IMR-90 (cell line): ENCODE results near the gene DOCK4. TPM values are rescaled to one million over a fixed set of nuclear protein-coding genes. Genes with fewer than 3 reads are reported as not detected.

Source experiments
- ATAC-seq: fragments of 200-7000 bp; cut with Tn5 transposase; 2 replicates; pipeline ENCODE4 v1.9.1; 2020; ENCODE audit warnings: low read depth, mild to moderate bottlenecking, moderate library complexity
- BruUV-seq: library from RNA; stranded (reverse); fragments of 400-500 nt; replicated peaks from 2 replicates; lab custom pipeline; 2021; lab: Mats Ljungman, UMichigan
- CTCF ChIA-PET: fragments of 300-600 bp; formaldehyde crosslinking; extraction: SDS; loops from one replicate; lab custom pipeline; 2021; ENCODE audit warnings: antibody characterized with exemption; lab: Yijun Ruan, JAX
- POLR2A ChIA-PET: fragments of 300-600 bp; sonication (Branson Sonifier 250); formaldehyde crosslinking; loops from one replicate; lab custom pipeline; 2022; ENCODE audit warnings: antibody characterized with exemption; ENCODE audit not compliant: unreplicated experiment; lab: Charles Lee
- DNase-seq: peaks from one replicate; pipeline ENCODE4 v3.0.0; 2013
- H2AFZ ChIP-seq: replicated peaks from 2 replicates; pipeline ENCODE3; 2013; ENCODE audit warnings: low read length, mild to moderate bottlenecking; ENCODE audit not compliant: poor library complexity
- H2AK5ac ChIP-seq: 2 replicates; pipeline ENCODE4 v1.6.1; 2013; ENCODE audit warnings: low read depth, low read length, inconsistent platforms
- H2AK9ac ChIP-seq: replicated peaks from 2 replicates; pipeline ENCODE3; 2013; ENCODE audit warnings: mild to moderate bottlenecking, low read depth, low read length, moderate library complexity; ENCODE audit not compliant: poor library complexity
- H2BK120ac ChIP-seq: 2 replicates; pipeline ENCODE4 v1.6.1; 2013; ENCODE audit warnings: low read depth, low read length, inconsistent platforms
- H2BK15ac ChIP-seq: 3 replicates; pipeline ENCODE4 v1.6.1; 2013; ENCODE audit warnings: low read depth, low read length, inconsistent platforms
- H2BK20ac ChIP-seq: 2 replicates; pipeline ENCODE4 v1.6.1; 2013; ENCODE audit warnings: low read depth, mild to moderate bottlenecking, inconsistent platforms, low read length, moderate library complexity
- H2BK5ac ChIP-seq: 2 replicates; pipeline ENCODE4 v1.6.1; 2013; ENCODE audit warnings: mild to moderate bottlenecking, low read depth, low read length, inconsistent platforms; ENCODE audit not compliant: poor library complexity, severe bottlenecking
- H3K14ac ChIP-seq: replicated peaks from 2 replicates; pipeline ENCODE4 v1.6.1; 2013; ENCODE audit warnings: low read depth, low read length, inconsistent platforms
- H3K18ac ChIP-seq: 2 replicates; pipeline ENCODE4 v1.6.1; 2013; ENCODE audit warnings: low read depth, low read length, control low read depth
- H3K23ac ChIP-seq: 2 replicates; pipeline ENCODE4 v1.6.1; 2013; ENCODE audit warnings: low read depth, low read length, inconsistent platforms
- H3K27ac ChIP-seq: 2 replicates; pipeline ENCODE4 v1.5.1; 2013; ENCODE audit warnings: mild to moderate bottlenecking, control low read depth, low read length; ENCODE audit not compliant: insufficient read depth
- H3K27me3 ChIP-seq: 2 replicates; pipeline ENCODE4 v1.6.1; 2013; ENCODE audit warnings: low read length; ENCODE audit not compliant: control insufficient read depth, insufficient read depth
- H3K36me3 ChIP-seq: 2 replicates; pipeline ENCODE4 v1.6.1; 2013; ENCODE audit warnings: low read length, mixed read lengths; ENCODE audit not compliant: control insufficient read depth, insufficient read depth
- H3K4ac ChIP-seq: 2 replicates; pipeline ENCODE4 v1.6.1; 2013; ENCODE audit warnings: low read depth, low read length, inconsistent platforms
- H3K4me1 ChIP-seq: 2 replicates; pipeline ENCODE4 v1.6.1; 2013; ENCODE audit warnings: low read length, mixed read lengths; ENCODE audit not compliant: control insufficient read depth, insufficient read depth
- H3K4me2 ChIP-seq: 2 replicates; pipeline ENCODE4 v1.6.1; 2013; ENCODE audit warnings: low read depth, mild to moderate bottlenecking, control low read depth, low read length, moderate library complexity
- H3K4me3 ChIP-seq: 2 replicates; pipeline ENCODE4 v1.5.1; 2013; ENCODE audit warnings: low read depth, mild to moderate bottlenecking, control low read depth, low read length, moderate library complexity; ENCODE audit not compliant: insufficient read depth
- H3K56ac ChIP-seq: 2 replicates; pipeline ENCODE4 v1.6.1; 2013; ENCODE audit warnings: low read length, inconsistent platforms; ENCODE audit not compliant: insufficient read depth; ENCODE audit errors: extremely low read depth
- H3K79me1 ChIP-seq, 2 experiments: 2 replicates each; pipeline ENCODE4 v1.6.1; 2013; ENCODE audit warnings: low read length in 2 of 2, inconsistent platforms in 1 of 2, low read depth in 1 of 2
- H3K9ac ChIP-seq: 2 replicates; pipeline ENCODE4 v1.6.1; 2013; ENCODE audit warnings: low read depth, low read length, control low read depth
- H3K9me1 ChIP-seq: 2 replicates; pipeline ENCODE4 v1.6.1; 2013; ENCODE audit warnings: low read length, inconsistent platforms; ENCODE audit not compliant: insufficient read depth
- H3K9me3 ChIP-seq: 2 replicates; pipeline ENCODE4 v1.6.1; 2013; ENCODE audit warnings: low read length; ENCODE audit not compliant: control insufficient read depth, insufficient read depth
- H4K20me1 ChIP-seq: 2 replicates; pipeline ENCODE4 v1.6.1; 2013; ENCODE audit warnings: low read length, inconsistent platforms; ENCODE audit not compliant: insufficient read depth
- H4K5ac ChIP-seq: 2 replicates; pipeline ENCODE4 v1.6.1; 2013; ENCODE audit warnings: mild to moderate bottlenecking, low read depth, low read length, control low read depth
- H4K8ac ChIP-seq, 2 experiments: 2 replicates each; pipeline ENCODE4 v1.6.1; 2013; ENCODE audit warnings: low read depth in 2 of 2, low read length in 2 of 2, control low read depth in 1 of 2, inconsistent platforms in 1 of 2
- H4K91ac ChIP-seq: 2 replicates; pipeline ENCODE4 v1.6.1; 2013; ENCODE audit warnings: low read depth, low read length, inconsistent platforms; ENCODE audit not compliant: insufficient read depth
- BHLHE40 ChIP-seq: fragments of 150-350 bp; IDR thresholded peaks from 2 replicates; pipeline ENCODE4 v1.6.1; 2016; ENCODE audit warnings: mild to moderate bottlenecking, low read depth, low read length
- CEBPB ChIP-seq: IDR thresholded peaks from 2 replicates; pipeline ENCODE4 v1.6.1; 2012; ENCODE audit warnings: low read depth, low read length, improper control_type of control experiment
- CHD1 ChIP-seq: IDR thresholded peaks from 2 replicates; pipeline ENCODE4 v1.6.1; 2012; ENCODE audit warnings: low read depth, low read length, improper control_type of control experiment
- CTCF ChIP-seq: conservative IDR thresholded peaks from 2 replicates; pipeline ENCODE4 v1.5.1; 2012; ENCODE audit warnings: mild to moderate bottlenecking, low read depth, low read length, improper control_type of control experiment
- ELK1 ChIP-seq: fragments of 150-350 bp; IDR thresholded peaks from 2 replicates; pipeline ENCODE4 v1.6.1; 2016; ENCODE audit warnings: low read depth, mild to moderate bottlenecking, low read length, moderate library complexity, borderline replicate concordance
- FOS ChIP-seq: fragments of 150-350 bp; IDR thresholded peaks from 2 replicates; pipeline ENCODE4 v1.6.1; 2016; ENCODE audit warnings: low read depth, low read length
- MAFK ChIP-seq: IDR thresholded peaks from 2 replicates; pipeline ENCODE4 v1.6.1; 2012; ENCODE audit warnings: low read depth, low read length, improper control_type of control experiment
- MAZ ChIP-seq: IDR thresholded peaks from 2 replicates; pipeline ENCODE4 v1.6.1; 2012; ENCODE audit warnings: low read depth, mild to moderate bottlenecking, low read length, improper control_type of control experiment, moderate library complexity, borderline replicate concordance
- MXI1 ChIP-seq: IDR thresholded peaks from 2 replicates; pipeline ENCODE4 v1.6.1; 2012; ENCODE audit warnings: low read depth, mild to moderate bottlenecking, low read length, moderate library complexity, borderline replicate concordance
- NFE2L2 ChIP-seq: fragments of 150-350 bp; IDR thresholded peaks from 2 replicates; pipeline ENCODE4 v1.6.1; 2016; ENCODE audit warnings: low read depth, mild to moderate bottlenecking, low read length
- POLR2A ChIP-seq: IDR thresholded peaks from 2 replicates; pipeline ENCODE4 v1.6.1; 2012; ENCODE audit warnings: mild to moderate bottlenecking, low read depth, low read length
- RAD21 ChIP-seq: IDR thresholded peaks from 2 replicates; pipeline ENCODE4 v1.6.1; 2012; ENCODE audit warnings: low read length, improper control_type of control experiment
- RCOR1 ChIP-seq: IDR thresholded peaks from 2 replicates; pipeline ENCODE4 v1.6.1; 2012; ENCODE audit warnings: mild to moderate bottlenecking, low read length, improper control_type of control experiment; ENCODE audit not compliant: insufficient replicate concordance
- RFX5 ChIP-seq: IDR thresholded peaks from 2 replicates; pipeline ENCODE4 v1.8.0; 2012; ENCODE audit warnings: low read depth, mild to moderate bottlenecking, low read length, moderate library complexity
- SMC3 ChIP-seq: fragments of 150-350 bp; IDR thresholded peaks from 2 replicates; pipeline ENCODE4 v1.6.1; 2016; ENCODE audit warnings: low read depth, mild to moderate bottlenecking, antibody characterized with exemption, low read length, moderate library complexity
- WGBS, 2 experiments: methylation state at CpG; one replicate each; pipeline versions ENCODE4 v1.1.5 to v1.1.7; 2013; ENCODE audit warnings: missing lambda C conversion rate in 2 of 2; ENCODE audit not compliant: insufficient read length in 1 of 2; ENCODE audit errors: extremely low coverage in 2 of 2; 5-methylcytosine and 5-hydroxymethylcytosine counted together
- dilution Hi-C: fragments of 300-500 bp; cut with HindIII; formaldehyde crosslinking; loops from one replicate; pipeline ENCODE4 v1.14.3; 2018; ENCODE audit warnings: low sequenced_read_pairs; ENCODE audit not compliant: unreplicated experiment
- in situ Hi-C: fragments of 300-500 bp; cut with MboI; formaldehyde crosslinking; loops from 3 replicates; pipeline ENCODE4 v1.14.3; 2019; ENCODE audit warnings: low sequenced_read_pairs, inconsistent platforms, mixed read lengths
- intact Hi-C: fragments of 100-400 bp; cut with micrococcal nuclease; formaldehyde crosslinking; loops from 2 replicates; pipeline ENCODE4 v1.10.0; 2022
- polyA plus RNA-seq, 3 experiments: library from polyadenylated mRNA; depleted of rRNA; stranded (reverse); fragments of >200 nt; gene quantifications; 2 replicates each; pipeline ENCODE4 v1.2.3, GENCODE V29; 2012; ENCODE audit warnings: low replicate concordance in 1 of 3
- total RNA-seq: library from RNA; depleted of rRNA; stranded (reverse); fragments of >200 nt; gene quantifications from 2 replicates; pipeline ENCODE4 v1.2.3, GENCODE V29; 2012
- TF ChIP-seq, protein P1 (sequence below): fragments of 150-350 bp; IDR thresholded peaks from 2 replicates; pipeline ENCODE4 v1.6.1; 2017; ENCODE audit warnings: mild to moderate bottlenecking, antibody characterized with exemption, low read length, low read depth

DOCK4 gene
- total and polyA plus RNA-seq, 2 of the 4 experiments (the other 2 are of a cell fraction), result 4.4 to 12.2 TPM

DNA sequence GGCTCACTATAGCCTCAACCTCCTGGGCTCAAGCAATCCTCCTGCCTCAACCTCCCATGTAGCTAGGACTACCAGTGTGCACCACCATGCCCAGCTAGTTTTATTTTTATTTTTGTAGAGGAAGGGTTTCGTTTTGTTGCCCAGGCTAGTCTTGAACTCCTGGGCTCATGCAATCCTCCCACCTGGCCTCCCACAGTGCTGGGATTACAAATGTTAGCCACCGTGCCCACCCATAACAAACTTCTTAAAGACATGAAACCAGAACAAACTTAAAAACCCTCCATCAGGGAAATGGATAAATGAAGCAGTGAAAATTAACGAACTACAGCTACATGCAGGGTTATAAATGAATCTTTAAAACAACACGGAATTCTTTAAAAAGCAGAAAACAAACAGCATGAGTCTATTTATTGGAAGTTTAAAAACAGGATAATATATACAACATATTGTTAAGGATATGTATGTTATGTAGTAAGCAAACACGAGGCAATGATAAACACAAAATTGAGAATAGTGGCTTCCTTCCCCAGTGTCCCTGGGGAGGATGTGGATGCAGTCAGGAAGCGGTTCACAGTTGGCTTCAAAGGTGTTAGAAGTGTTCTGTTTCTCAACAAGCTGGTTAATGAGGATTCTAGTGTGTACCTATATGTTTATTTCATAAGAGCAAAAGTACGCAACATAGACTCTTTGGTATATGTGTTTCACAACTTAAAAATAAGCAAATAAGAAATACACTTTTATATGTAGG lies 515.7 kb downstream of the DOCK4 start:
- no peak for TF ChIP-seq MAZ
- TF ChIP-seq, protein P1, sequence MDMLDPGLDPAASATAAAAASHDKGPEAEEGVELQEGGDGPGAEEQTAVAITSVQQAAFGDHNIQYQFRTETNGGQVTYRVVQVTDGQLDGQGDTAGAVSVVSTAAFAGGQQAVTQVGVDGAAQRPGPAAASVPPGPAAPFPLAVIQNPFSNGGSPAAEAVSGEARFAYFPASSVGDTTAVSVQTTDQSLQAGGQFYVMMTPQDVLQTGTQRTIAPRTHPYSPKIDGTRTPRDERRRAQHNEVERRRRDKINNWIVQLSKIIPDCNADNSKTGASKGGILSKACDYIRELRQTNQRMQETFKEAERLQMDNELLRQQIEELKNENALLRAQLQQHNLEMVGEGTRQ, result no peak
- no peak for TF ChIP-seq NFE2L2
- no peak for TF ChIP-seq RAD21
- no peak for TF ChIP-seq CHD1
- TF ChIP-seq BHLHE40, result no peak
- no peak for TF ChIP-seq SMC3
- no peak for TF ChIP-seq CTCF
- no peak for TF ChIP-seq CEBPB
- TF ChIP-seq POLR2A, result no peak
- TF ChIP-seq MAFK, result no peak
- no peak for TF ChIP-seq ELK1
- no peak for TF ChIP-seq FOS
- no peak for TF ChIP-seq RCOR1
- TF ChIP-seq MXI1, result no peak
- TF ChIP-seq RFX5, result no peak
- Histone ChIP-seq H3K18ac (no peak overlapping the region), H4K5ac (no peak overlapping the region), H2AK9ac (no peak overlapping the region), H3K4me3 (no peak overlapping the region), H4K20me1 (no peaks in the 10 kb centered on the region), H2BK120ac (no peak overlapping the region), H3K4me2 (no peak overlapping the region), H2AFZ (no peak overlapping the region), H3K4me1 (no peaks in the 10 kb centered on the region), H3K79me1 (no peaks in the 10 kb centered on the region), H2BK20ac (no peak overlapping the region), H2BK5ac (no peak overlapping the region), H3K9me1 (no peaks in the 10 kb centered on the region), H3K56ac (no peak overlapping the region), H2AK5ac (no peak overlapping the region), H3K23ac (no peak overlapping the region), H4K91ac (no peak overlapping the region), H3K14ac (no peak overlapping the region), H3K9me3 (no peaks in the 10 kb centered on the region), H3K27me3 (no peaks in the 10 kb centered on the region), H3K9ac (no peak overlapping the region), H3K36me3 (no peaks in the 10 kb centered on the region), H3K27ac (no peak overlapping the region), H2BK15ac (no peak overlapping the region), H3K4ac (no peak overlapping the region), H4K8ac (no peak overlapping the region)
- DNase-seq, result no peak
- no peak for ATAC-seq
- dilution Hi-C loops, result no loop called here
- no TSS peak for BruUV-seq
- no CpG with 5 or more reads among the region's 7 CpGs for WGBS, 2 experiments
- POLR2A ChIA-PET, result no interaction called here
- intact Hi-C loops, result no loop called here
- CTCF ChIA-PET, result no interaction called here
- in situ Hi-C loops, result no loop called here
